SK-N-SH treated with all-trans-retinoic acid at 6 μM for 48 hours (cell line): ENCODE measurements around the gene OXA1L.

Experiments
- ATAC-seq: fragments of 200-7000 bp; cut with Tn5 transposase; 3 replicates; pipeline ENCODE4 v1.9.1; 2020; ENCODE audit warnings: mild to moderate bottlenecking, moderate library complexity
- BACH2 ChIP-seq: fragments of 250-450 bp; sonication (Bioruptor Pico); IDR thresholded peaks from 2 replicates; pipeline ENCODE4 v1.9.0; 2021; ENCODE audit warnings: mild to moderate bottlenecking, borderline replicate concordance
- CSDC2 ChIP-seq: fragments of 250-450 bp; sonication (Bioruptor Pico); IDR thresholded peaks from 2 replicates; pipeline ENCODE4 v1.5.0; 2020; ENCODE audit warnings: mild to moderate bottlenecking, moderate library complexity
- ESRRG ChIP-seq: fragments of 250-450 bp; sonication (Bioruptor Pico); IDR thresholded peaks from 2 replicates; pipeline ENCODE4 v1.6.1; 2021; ENCODE audit warnings: mild to moderate bottlenecking
- GLIS3 ChIP-seq: fragments of 250-450 bp; sonication (Bioruptor Pico); IDR thresholded peaks from 2 replicates; pipeline ENCODE4 v1.5.0; 2020; ENCODE audit warnings: mild to moderate bottlenecking, moderate library complexity
- OSR1 ChIP-seq: fragments of 250-450 bp; sonication (Bioruptor Pico); IDR thresholded peaks from 2 replicates; pipeline ENCODE4 v1.8.0; 2022; ENCODE audit warnings: moderate library complexity, mild to moderate bottlenecking, inconsistent platforms
- PPARA ChIP-seq: fragments of 250-450 bp; sonication (Bioruptor Pico); IDR thresholded peaks from 2 replicates; pipeline ENCODE4 v1.5.0; 2020; ENCODE audit warnings: mild to moderate bottlenecking, borderline replicate concordance
- RARB ChIP-seq: fragments of 250-450 bp; sonication (Bioruptor Pico); IDR thresholded peaks from 2 replicates; pipeline ENCODE4 v1.8.0; 2021; ENCODE audit warnings: mild to moderate bottlenecking, moderate library complexity
- SNAI2 ChIP-seq: fragments of 250-450 bp; sonication (Bioruptor Pico); IDR thresholded peaks from 2 replicates; pipeline ENCODE4 v1.5.0; 2020; ENCODE audit warnings: mild to moderate bottlenecking, moderate library complexity
- TCF4 ChIP-seq: fragments of 250-450 bp; sonication (Bioruptor Pico); IDR thresholded peaks from 2 replicates; pipeline ENCODE4 v1.8.0; 2021; ENCODE audit warnings: mild to moderate bottlenecking, moderate library complexity, borderline replicate concordance
- TOX ChIP-seq: fragments of 250-450 bp; sonication (Bioruptor Pico); IDR thresholded peaks from 2 replicates; pipeline ENCODE4 v1.8.0; 2021; ENCODE audit warnings: mild to moderate bottlenecking, moderate library complexity, borderline replicate concordance
- ZC3H10 ChIP-seq: fragments of 250-450 bp; sonication (Bioruptor Pico); IDR thresholded peaks from 2 replicates; pipeline ENCODE4 v1.5.1; 2021; ENCODE audit warnings: mild to moderate bottlenecking, moderate library complexity
- ZFP3 ChIP-seq: fragments of 250-450 bp; sonication (Bioruptor Pico); IDR thresholded peaks from 2 replicates; pipeline ENCODE4 v1.5.0; 2020; ENCODE audit warnings: mild to moderate bottlenecking, moderate library complexity
- ZFP30 ChIP-seq: fragments of 450-650 bp; formaldehyde crosslinking; IDR thresholded peaks from 2 replicates; pipeline ENCODE4 v1.5.0; 2022; ENCODE audit warnings: mild to moderate bottlenecking, moderate library complexity
- ZNF565 ChIP-seq: fragments of 450-650 bp; formaldehyde crosslinking; conservative IDR thresholded peaks from 2 replicates; pipeline ENCODE4 v1.5.0; 2020; ENCODE audit warnings: low read depth, mild to moderate bottlenecking, moderate library complexity
- ZNF8 ChIP-seq: fragments of 450-650 bp; formaldehyde crosslinking; IDR thresholded peaks from 2 replicates; pipeline ENCODE4 v1.5.0; 2020; ENCODE audit warnings: mild to moderate bottlenecking, moderate library complexity
- TF ChIP-seq, protein P1 (sequence below): fragments of 250-450 bp; sonication (Bioruptor Pico); IDR thresholded peaks from 2 replicates; pipeline ENCODE4 v1.8.0; 2021; ENCODE audit warnings: low read depth, mild to moderate bottlenecking, moderate library complexity, borderline replicate concordance
- TF ChIP-seq, protein P2 (sequence below): fragments of 250-450 bp; sonication (Bioruptor Pico); IDR thresholded peaks from 2 replicates; pipeline ENCODE4 v1.5.0; 2020; ENCODE audit warnings: mild to moderate bottlenecking, moderate library complexity
- TF ChIP-seq, protein P3 (sequence below): fragments of 250-450 bp; sonication (Bioruptor Pico); IDR thresholded peaks from 2 replicates; pipeline ENCODE4 v1.5.1; 2021; ENCODE audit warnings: mild to moderate bottlenecking, moderate library complexity

OXA1L gene

DNA sequence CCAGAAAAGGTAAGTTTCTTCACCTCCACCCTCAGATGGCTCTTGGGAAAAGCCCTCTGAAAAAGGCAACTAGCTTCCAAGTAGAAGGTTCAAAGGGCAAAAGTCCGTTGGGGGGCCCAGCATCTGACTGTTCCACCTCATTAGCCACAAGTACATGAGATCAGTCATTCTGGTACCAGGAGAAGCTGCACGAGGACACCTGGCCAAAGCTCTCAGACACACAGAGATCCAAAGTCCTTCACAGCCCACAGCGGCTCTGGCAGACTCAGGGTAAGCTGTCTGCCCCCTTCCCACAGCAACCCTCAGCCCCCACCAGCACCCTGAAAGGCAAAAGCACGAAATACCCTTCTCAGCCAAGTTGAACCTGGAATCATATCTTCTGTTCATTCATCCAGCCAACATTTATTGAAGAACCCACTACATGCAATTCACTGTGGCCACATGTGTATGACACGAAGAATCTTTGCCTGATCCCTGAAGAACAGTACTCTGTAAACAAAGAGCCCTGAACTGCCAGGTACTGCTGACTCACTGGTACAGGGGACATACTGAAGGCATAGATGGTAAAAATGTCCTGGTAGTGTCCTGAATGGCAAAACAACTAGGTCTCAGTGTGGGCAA, 29.7 kb downstream of the OXA1L start:
- no peak for ATAC-seq
- TF ChIP-seq RARB (CRISPR knock-in tag): no peak
- TF ChIP-seq ZFP30 (CRISPR knock-in tag): no peak
- TF ChIP-seq ESRRG: no peak
- TF ChIP-seq ZFP3: no peak
- TF ChIP-seq CSDC2 (CRISPR knock-in tag): no peak

DNA sequence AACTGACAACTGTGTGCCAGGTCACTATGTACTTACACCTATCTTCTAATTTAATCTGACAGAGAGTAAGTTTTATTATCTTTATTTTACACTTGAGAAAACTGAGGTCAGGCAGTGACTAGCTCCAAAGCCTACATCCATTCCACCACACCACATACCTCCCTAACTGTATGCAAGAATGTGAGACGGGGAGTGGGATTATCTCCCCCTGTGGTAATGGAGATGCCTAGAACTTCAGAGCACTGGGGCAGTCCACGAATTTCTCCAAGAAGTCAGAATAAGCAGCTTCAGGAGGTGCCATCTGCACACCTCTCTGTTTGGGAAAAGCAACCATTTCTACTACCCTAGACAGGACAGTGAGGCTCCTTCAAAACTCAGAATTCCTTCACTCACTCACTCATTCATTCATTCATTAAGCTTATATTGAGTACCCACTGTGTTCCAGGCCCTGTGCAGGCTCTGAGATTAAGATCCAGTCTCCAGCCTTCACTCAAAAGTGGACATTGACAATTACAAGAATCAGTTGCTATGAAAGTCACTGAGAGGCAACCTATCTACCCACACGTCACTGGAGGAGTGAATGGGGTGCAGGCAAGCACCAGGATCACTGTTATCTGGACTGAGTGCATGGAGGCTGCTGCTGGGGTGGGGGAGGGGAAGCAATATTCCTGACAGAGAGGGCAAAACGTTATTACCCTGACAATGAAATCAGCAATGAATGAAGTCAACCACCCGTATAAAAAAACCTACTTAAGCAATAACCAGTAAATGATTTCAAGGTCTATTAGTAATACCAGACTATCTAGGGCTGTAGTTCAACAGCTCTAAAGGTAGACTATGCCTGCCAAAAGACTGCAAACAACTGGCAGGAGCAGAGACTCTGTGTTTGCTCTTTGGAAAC, 30.8 kb downstream of the OXA1L start:
- ATAC-seq: no peak
- TF ChIP-seq, protein P1, sequence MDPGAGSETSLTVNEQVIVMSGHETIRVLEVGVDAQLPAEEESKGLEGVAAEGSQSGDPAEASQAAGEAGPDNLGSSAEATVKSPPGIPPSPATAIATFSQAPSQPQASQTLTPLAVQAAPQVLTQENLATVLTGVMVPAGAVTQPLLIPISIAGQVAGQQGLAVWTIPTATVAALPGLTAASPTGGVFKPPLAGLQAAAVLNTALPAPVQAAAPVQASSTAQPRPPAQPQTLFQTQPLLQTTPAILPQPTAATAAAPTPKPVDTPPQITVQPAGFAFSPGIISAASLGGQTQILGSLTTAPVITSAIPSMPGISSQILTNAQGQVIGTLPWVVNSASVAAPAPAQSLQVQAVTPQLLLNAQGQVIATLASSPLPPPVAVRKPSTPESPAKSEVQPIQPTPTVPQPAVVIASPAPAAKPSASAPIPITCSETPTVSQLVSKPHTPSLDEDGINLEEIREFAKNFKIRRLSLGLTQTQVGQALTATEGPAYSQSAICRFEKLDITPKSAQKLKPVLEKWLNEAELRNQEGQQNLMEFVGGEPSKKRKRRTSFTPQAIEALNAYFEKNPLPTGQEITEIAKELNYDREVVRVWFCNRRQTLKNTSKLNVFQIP (CRISPR knock-in tag): no peak
- TF ChIP-seq ZNF8 (CRISPR knock-in tag) (no peak), ZNF565 (CRISPR knock-in tag) (no peak), GLIS3 (CRISPR knock-in tag) (no peak), CSDC2 (CRISPR knock-in tag) (no peak), OSR1 (CRISPR knock-in tag) (no peak), SNAI2 (no peak), ZFP30 (CRISPR knock-in tag) (no peak), PPARA (CRISPR knock-in tag) (no peak), RARB (CRISPR knock-in tag) (no peak), ZFP3 (no peak), TOX (CRISPR knock-in tag) (no peak), ZC3H10 (CRISPR knock-in tag) (no peak), ESRRG (no peak)
- TF ChIP-seq, protein P2, sequence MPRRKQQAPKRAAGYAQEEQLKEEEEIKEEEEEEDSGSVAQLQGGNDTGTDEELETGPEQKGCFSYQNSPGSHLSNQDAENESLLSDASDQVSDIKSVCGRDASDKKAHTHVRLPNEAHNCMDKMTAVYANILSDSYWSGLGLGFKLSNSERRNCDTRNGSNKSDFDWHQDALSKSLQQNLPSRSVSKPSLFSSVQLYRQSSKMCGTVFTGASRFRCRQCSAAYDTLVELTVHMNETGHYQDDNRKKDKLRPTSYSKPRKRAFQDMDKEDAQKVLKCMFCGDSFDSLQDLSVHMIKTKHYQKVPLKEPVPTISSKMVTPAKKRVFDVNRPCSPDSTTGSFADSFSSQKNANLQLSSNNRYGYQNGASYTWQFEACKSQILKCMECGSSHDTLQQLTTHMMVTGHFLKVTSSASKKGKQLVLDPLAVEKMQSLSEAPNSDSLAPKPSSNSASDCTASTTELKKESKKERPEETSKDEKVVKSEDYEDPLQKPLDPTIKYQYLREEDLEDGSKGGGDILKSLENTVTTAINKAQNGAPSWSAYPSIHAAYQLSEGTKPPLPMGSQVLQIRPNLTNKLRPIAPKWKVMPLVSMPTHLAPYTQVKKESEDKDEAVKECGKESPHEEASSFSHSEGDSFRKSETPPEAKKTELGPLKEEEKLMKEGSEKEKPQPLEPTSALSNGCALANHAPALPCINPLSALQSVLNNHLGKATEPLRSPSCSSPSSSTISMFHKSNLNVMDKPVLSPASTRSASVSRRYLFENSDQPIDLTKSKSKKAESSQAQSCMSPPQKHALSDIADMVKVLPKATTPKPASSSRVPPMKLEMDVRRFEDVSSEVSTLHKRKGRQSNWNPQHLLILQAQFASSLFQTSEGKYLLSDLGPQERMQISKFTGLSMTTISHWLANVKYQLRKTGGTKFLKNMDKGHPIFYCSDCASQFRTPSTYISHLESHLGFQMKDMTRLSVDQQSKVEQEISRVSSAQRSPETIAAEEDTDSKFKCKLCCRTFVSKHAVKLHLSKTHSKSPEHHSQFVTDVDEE (CRISPR knock-in tag): no peak
- TF ChIP-seq, protein P3, sequence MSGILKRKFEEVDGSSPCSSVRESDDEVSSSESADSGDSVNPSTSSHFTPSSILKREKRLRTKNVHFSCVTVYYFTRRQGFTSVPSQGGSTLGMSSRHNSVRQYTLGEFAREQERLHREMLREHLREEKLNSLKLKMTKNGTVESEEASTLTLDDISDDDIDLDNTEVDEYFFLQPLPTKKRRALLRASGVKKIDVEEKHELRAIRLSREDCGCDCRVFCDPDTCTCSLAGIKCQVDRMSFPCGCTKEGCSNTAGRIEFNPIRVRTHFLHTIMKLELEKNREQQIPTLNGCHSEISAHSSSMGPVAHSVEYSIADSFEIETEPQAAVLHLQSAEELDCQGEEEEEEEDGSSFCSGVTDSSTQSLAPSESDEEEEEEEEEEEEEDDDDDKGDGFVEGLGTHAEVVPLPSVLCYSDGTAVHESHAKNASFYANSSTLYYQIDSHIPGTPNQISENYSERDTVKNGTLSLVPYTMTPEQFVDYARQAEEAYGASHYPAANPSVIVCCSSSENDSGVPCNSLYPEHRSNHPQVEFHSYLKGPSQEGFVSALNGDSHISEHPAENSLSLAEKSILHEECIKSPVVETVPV (CRISPR knock-in tag): no peak

DNA sequence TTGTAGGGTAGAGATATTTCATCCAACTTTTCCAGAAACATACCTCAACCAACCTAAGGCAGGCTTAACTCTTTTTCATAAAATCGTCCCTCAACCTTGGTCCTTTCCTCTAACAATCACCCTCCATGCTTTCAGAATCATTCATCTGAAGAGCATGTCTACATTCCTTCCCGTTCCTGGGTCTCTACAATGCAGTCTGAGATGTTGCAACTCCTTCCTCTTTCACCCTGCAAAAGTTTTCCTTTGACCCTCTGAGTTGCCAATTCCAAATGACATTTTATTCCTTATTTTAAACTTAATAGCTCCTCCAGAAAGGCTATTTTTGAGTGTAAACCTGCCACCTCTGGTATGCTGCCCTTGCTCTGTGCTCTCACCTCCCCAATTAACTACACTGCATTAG, 32.0 kb downstream of the OXA1L start:
- no peak for ATAC-seq
- TF ChIP-seq TCF4 (CRISPR knock-in tag): no peak
- TF ChIP-seq BACH2 (CRISPR knock-in tag): no peak
- TF ChIP-seq, protein P2 (CRISPR knock-in tag): no peak
- TF ChIP-seq CSDC2 (CRISPR knock-in tag): no peak
- no peak for TF ChIP-seq ESRRG
- no peak for TF ChIP-seq TOX (CRISPR knock-in tag)
- no peak for TF ChIP-seq OSR1 (CRISPR knock-in tag)
- TF ChIP-seq, all 23 proteins: peak for 0
